ENCODE results near the gene ERCC6.

The ERCC6 gene

DNA sequence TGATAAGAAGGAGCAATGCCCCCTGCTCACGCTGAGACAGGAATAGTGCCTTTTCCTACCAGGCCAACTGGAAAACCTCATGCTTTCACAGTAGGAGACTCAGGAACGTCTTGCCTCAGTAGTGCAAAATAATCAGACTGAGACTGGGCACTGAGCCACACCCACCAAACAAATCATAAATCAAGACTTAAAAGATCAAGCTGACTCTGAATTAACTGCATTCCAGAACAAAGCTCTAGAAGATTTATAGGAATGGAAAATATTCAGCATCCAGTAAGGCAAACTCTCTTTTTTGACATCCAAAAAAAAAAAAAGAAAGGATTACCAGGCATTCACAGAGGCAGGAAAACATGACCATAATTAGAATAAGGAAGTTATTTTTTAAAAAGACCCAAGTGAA, 40.7 kb upstream of the ERCC6 start:
- Histone ChIP-seq H3K27me3 (ENCODE audit: insufficient read depth, poor library complexity, severe bottlenecking) (no peaks in the 10 kb centered on the region), H3K27ac (replicated peaks) (no peak overlapping the region), H3K4me3 (replicated peaks; ENCODE audit: insufficient read depth, low read length) (no peak overlapping the region)
- TF ChIP-seq REST (IDR thresholded peaks at IDR 0.05; ENCODE audit: insufficient replicate concordance, low read depth) (no peak), SPI1 (IDR thresholded peaks at IDR 0.05; ENCODE audit: borderline replicate concordance, low read depth) (no peak), POLR2AphosphoS5 (IDR thresholded peaks at IDR 0.05; ENCODE audit: low read depth) (no peak), CTCF (IDR thresholded peaks at IDR 0.05; ENCODE audit: insufficient read depth, low read length) (no peak), GABPA (IDR thresholded peaks at IDR 0.05; ENCODE audit: low read depth) (no peak)
- no peak for DNase-seq (ENCODE audit: low read depth in 1 of 2, low spot score in 1 of 2)

GRCh38 chr10:49578392-49578791, 39.5 kb upstream of the ERCC6 start:
- no peak for TF ChIP-seq CTCF (IDR thresholded peaks at IDR 0.05; ENCODE audit: insufficient read depth, low read length)
- TF ChIP-seq GABPA (IDR thresholded peaks at IDR 0.05; ENCODE audit: low read depth) = no peak
- no peak for TF ChIP-seq POLR2AphosphoS5 (IDR thresholded peaks at IDR 0.05; ENCODE audit: low read depth)
- no peak for TF ChIP-seq REST (IDR thresholded peaks at IDR 0.05; ENCODE audit: insufficient replicate concordance, low read depth)
- TF ChIP-seq SPI1 (IDR thresholded peaks at IDR 0.05; ENCODE audit: borderline replicate concordance, low read depth) = no peak
- Histone ChIP-seq H3K27ac (replicated peaks) (no peak overlapping the region), H3K27me3 (ENCODE audit: insufficient read depth, poor library complexity, severe bottlenecking) (no peaks in the 10 kb centered on the region), H3K4me3 (replicated peaks; ENCODE audit: insufficient read depth, low read length) (no peak overlapping the region)
- no peak for DNase-seq (ENCODE audit: low read depth in 1 of 2, low spot score in 1 of 2)

GRCh38 chr10:49577182-49577925, 38.4 kb upstream of the ERCC6 start:
- no peak for DNase-seq (ENCODE audit: low read depth in 1 of 2, low spot score in 1 of 2)
- H3K27ac ChIP-seq (replicated peaks) = no peak overlapping the region
- H3K27me3 ChIP-seq (ENCODE audit: insufficient read depth, poor library complexity, severe bottlenecking) = no peaks in the 10 kb centered on the region
- H3K4me3 ChIP-seq (replicated peaks; ENCODE audit: insufficient read depth, low read length) = no peak overlapping the region
- TF ChIP-seq POLR2AphosphoS5 (IDR thresholded peaks at IDR 0.05; ENCODE audit: low read depth) = no peak
- no peak for TF ChIP-seq CTCF (IDR thresholded peaks at IDR 0.05; ENCODE audit: insufficient read depth, low read length)
- no peak for TF ChIP-seq REST (IDR thresholded peaks at IDR 0.05; ENCODE audit: insufficient replicate concordance, low read depth)
- TF ChIP-seq GABPA (IDR thresholded peaks at IDR 0.05; ENCODE audit: low read depth) = no peak
- no peak for TF ChIP-seq SPI1 (IDR thresholded peaks at IDR 0.05; ENCODE audit: borderline replicate concordance, low read depth)

Data from HL-60 (cell line).